GM21737 (cell line): ENCODE data around the gene OR52B6.
"Not testable (repeated sequence)": the region's sequence is repeated elsewhere in the genome, so short reads cannot be mapped to it uniquely, and the experiment has no call there.

Source experiments
- ATAC-seq: cut with Tn5 transposase; IDR thresholded peaks from one replicate; pipeline ENCODE4 v1.9.1; 2021; ENCODE audit warnings: mild to moderate bottlenecking, moderate library complexity; ENCODE audit not compliant: unreplicated experiment

The OR52B6 gene

GRCh38 chr11:5580577-5580976, at the start of gene OR52B6:
Gene OR52B6 (plus strand): TSS chr11:5580877. CDS start chr11:5580877, 0 bp downstream.
- ATAC-seq: no peak

- no peak for ATAC-seq
Measured at GRCh38 chr11:5531053-5531831, 49.4 kb upstream of the OR52B6 start.

GRCh38 chr11:5534046-5534445, 46.6 kb upstream of the OR52B6 start:
- ATAC-seq: no peak

GRCh38 chr11:5536482-5536881, 44.2 kb upstream of the OR52B6 start:
- no peak for ATAC-seq

- ATAC-seq: no peak
Measured at GRCh38 chr11:5541427-5541826, 39.2 kb upstream of the OR52B6 start.

GRCh38 chr11:5546457-5546856, 34.2 kb upstream of the OR52B6 start:
- ATAC-seq: no peak

GRCh38 chr11:5547982-5548381, 32.7 kb upstream of the OR52B6 start:
- ATAC-seq: peak; percentile 51

- ATAC-seq: no peak
Measured at GRCh38 chr11:5548440-5548839, 32.2 kb upstream of the OR52B6 start, which contains the start of gene OR52H1. Gene OR52H1 (minus strand): TSS chr11:5548540. CDS start chr11:5545505, 3,035 bp downstream.

- ATAC-seq: peak; percentile 46
Measured at GRCh38 chr11:5550440-5551095, 30.1 kb upstream of the OR52B6 start.

GRCh38 chr11:5553343-5553742, 27.3 kb upstream of the OR52B6 start:
- ATAC-seq: no peak

GRCh38 chr11:5556596-5557188, 24.0 kb upstream of the OR52B6 start:
- no peak for ATAC-seq

- ATAC-seq: no peak
Measured at GRCh38 chr11:5557751-5558150, 22.9 kb upstream of the OR52B6 start.

GRCh38 chr11:5564259-5565019, 16.2 kb upstream of the OR52B6 start:
- ATAC-seq: no peak

GRCh38 chr11:5574654-5575053, 6.0 kb upstream of the OR52B6 start:
- no peak for ATAC-seq

GRCh38 chr11:5575152-5575551, 5.5 kb upstream of the OR52B6 start:
- no peak for ATAC-seq

GRCh38 chr11:5577101-5577500, 3.6 kb upstream of the OR52B6 start:
- ATAC-seq: no peak

- no peak for ATAC-seq
Measured at GRCh38 chr11:5581014-5581413, 337 bp downstream of the OR52B6 start.

- not testable (repeated sequence) for ATAC-seq
Measured at GRCh38 chr11:5584458-5584857, 3.8 kb downstream of the OR52B6 start.

GRCh38 chr11:5589906-5590305, 9.2 kb downstream of the OR52B6 start:
- not testable (repeated sequence) for ATAC-seq

- ATAC-seq: no peak
Measured at GRCh38 chr11:5591613-5592012, 10.9 kb downstream of the OR52B6 start.

- ATAC-seq: no peak
Measured at GRCh38 chr11:5592615-5593014, 11.9 kb downstream of the OR52B6 start.
